HCT116 (cell line): ENCODE data around the gene RAB1A.

ENCODE experiments used
- ELF1 ChIP-seq: IDR thresholded peaks from 2 replicates; pipeline ENCODE4 v1.6.1; 2012; ENCODE audit warnings: low read depth, borderline replicate concordance
- EZH2 ChIP-seq: fragments of 200-600 bp; sonication (generic); IDR thresholded peaks from 2 replicates; pipeline ENCODE4 v1.6.1; 2017; ENCODE audit warnings: antibody characterized with exemption, mixed run types
- FOSL1 ChIP-seq: IDR thresholded peaks from 2 replicates; pipeline ENCODE4 v1.6.1; 2012; ENCODE audit warnings: low read depth
- POLR2A ChIP-seq: IDR thresholded peaks from 2 replicates; pipeline ENCODE4 v1.7.0; 2011; ENCODE audit warnings: borderline replicate concordance; ENCODE audit not compliant: insufficient read depth, insufficient read length; ENCODE audit errors: extremely low read depth
- POLR2AphosphoS5 ChIP-seq: IDR thresholded peaks from 2 replicates; pipeline ENCODE4 v1.6.1; 2011; ENCODE audit warnings: mild to moderate bottlenecking, low read depth, low read length, moderate library complexity
- RAD21 ChIP-seq: IDR thresholded peaks from 2 replicates; pipeline ENCODE4 v1.6.1; 2012; ENCODE audit warnings: low read depth, mild to moderate bottlenecking
- YY1 ChIP-seq: IDR thresholded peaks from 2 replicates; pipeline ENCODE4 v1.6.1; 2011; ENCODE audit warnings: low read length, low read depth, moderate library complexity, mild to moderate bottlenecking; ENCODE audit not compliant: insufficient replicate concordance; ENCODE audit errors: extremely low read depth
- TF ChIP-seq, protein P1 (sequence below), 3 experiments: fragments of 200-600 bp in 1 of 3; sonication (generic) in 1 of 3; IDR thresholded peaks in 2 of 3; conservative IDR thresholded peaks in 1 of 3; 2 replicates each; pipeline ENCODE4 v1.5.1; 2012 to 2017; ENCODE audit warnings: low read depth in 2 of 3, low read length in 2 of 3, antibody characterized with exemption in 1 of 3, borderline replicate concordance in 1 of 3, control low read depth in 1 of 3, mild to moderate bottlenecking in 1 of 3, mixed read lengths in 1 of 3, mixed run types in 1 of 3, moderate library complexity in 1 of 3; ENCODE audit not compliant: insufficient read depth in 1 of 3
- TF ChIP-seq, protein P2 (sequence below): IDR thresholded peaks from 2 replicates; pipeline ENCODE4 v1.6.1; 2012
- TF ChIP-seq, protein P3 (sequence below): IDR thresholded peaks from 2 replicates; pipeline ENCODE4 v1.6.1; 2012; ENCODE audit warnings: low read depth
- TF ChIP-seq, protein P4 (sequence below): IDR thresholded peaks from 2 replicates; pipeline ENCODE4 v1.6.1; 2012

DNA sequence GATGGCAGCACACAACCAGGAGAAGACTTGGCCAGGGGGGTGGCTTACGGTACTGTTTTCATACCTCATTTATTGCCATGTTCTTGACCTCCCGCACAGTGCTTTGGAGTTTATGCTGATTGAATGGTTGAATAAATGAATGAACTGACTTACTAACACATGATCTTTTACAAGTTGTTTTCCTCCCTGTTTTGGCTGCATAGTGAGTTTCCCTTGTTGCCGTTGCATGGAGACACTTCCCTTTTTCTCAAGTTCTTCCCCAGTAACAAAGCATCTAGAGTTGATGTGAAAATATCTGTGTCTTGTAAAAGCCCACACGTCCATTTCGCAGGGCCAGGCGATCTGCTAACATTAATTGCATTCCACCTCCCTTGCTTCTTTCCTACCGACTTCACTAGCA is 35.7 kb upstream of the RAB1A start:
- TF ChIP-seq POLR2A (no peak), ELF1 (no peak), RAD21 (no peak), FOSL1 (no peak), EZH2 (no peak), YY1 (no peak), POLR2AphosphoS5 (no peak)
- TF ChIP-seq, protein P1, sequence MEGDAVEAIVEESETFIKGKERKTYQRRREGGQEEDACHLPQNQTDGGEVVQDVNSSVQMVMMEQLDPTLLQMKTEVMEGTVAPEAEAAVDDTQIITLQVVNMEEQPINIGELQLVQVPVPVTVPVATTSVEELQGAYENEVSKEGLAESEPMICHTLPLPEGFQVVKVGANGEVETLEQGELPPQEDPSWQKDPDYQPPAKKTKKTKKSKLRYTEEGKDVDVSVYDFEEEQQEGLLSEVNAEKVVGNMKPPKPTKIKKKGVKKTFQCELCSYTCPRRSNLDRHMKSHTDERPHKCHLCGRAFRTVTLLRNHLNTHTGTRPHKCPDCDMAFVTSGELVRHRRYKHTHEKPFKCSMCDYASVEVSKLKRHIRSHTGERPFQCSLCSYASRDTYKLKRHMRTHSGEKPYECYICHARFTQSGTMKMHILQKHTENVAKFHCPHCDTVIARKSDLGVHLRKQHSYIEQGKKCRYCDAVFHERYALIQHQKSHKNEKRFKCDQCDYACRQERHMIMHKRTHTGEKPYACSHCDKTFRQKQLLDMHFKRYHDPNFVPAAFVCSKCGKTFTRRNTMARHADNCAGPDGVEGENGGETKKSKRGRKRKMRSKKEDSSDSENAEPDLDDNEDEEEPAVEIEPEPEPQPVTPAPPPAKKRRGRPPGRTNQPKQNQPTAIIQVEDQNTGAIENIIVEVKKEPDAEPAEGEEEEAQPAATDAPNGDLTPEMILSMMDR (IDR thresholded peaks at IDR 0.05 in 2 of 3, conservative IDR thresholded peaks at IDR 0.05 in 1 of 3; ENCODE audit: borderline replicate concordance in 1 of 3, insufficient read depth in 1 of 3, low read depth in 2 of 3, low read length in 2 of 3): no peak
- TF ChIP-seq, protein P2, sequence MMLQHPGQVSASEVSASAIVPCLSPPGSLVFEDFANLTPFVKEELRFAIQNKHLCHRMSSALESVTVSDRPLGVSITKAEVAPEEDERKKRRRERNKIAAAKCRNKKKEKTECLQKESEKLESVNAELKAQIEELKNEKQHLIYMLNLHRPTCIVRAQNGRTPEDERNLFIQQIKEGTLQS: no peak
- TF ChIP-seq, protein P3, sequence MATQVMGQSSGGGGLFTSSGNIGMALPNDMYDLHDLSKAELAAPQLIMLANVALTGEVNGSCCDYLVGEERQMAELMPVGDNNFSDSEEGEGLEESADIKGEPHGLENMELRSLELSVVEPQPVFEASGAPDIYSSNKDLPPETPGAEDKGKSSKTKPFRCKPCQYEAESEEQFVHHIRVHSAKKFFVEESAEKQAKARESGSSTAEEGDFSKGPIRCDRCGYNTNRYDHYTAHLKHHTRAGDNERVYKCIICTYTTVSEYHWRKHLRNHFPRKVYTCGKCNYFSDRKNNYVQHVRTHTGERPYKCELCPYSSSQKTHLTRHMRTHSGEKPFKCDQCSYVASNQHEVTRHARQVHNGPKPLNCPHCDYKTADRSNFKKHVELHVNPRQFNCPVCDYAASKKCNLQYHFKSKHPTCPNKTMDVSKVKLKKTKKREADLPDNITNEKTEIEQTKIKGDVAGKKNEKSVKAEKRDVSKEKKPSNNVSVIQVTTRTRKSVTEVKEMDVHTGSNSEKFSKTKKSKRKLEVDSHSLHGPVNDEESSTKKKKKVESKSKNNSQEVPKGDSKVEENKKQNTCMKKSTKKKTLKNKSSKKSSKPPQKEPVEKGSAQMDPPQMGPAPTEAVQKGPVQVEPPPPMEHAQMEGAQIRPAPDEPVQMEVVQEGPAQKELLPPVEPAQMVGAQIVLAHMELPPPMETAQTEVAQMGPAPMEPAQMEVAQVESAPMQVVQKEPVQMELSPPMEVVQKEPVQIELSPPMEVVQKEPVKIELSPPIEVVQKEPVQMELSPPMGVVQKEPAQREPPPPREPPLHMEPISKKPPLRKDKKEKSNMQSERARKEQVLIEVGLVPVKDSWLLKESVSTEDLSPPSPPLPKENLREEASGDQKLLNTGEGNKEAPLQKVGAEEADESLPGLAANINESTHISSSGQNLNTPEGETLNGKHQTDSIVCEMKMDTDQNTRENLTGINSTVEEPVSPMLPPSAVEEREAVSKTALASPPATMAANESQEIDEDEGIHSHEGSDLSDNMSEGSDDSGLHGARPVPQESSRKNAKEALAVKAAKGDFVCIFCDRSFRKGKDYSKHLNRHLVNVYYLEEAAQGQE: no peak
- TF ChIP-seq, protein P4, sequence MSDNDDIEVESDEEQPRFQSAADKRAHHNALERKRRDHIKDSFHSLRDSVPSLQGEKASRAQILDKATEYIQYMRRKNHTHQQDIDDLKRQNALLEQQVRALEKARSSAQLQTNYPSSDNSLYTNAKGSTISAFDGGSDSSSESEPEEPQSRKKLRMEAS: no peak
